GM18502 (cell line): Measurements from ENCODE around the gene CHST12.

Experiments used
- ATAC-seq: cut with Tn5 transposase; IDR thresholded peaks from one replicate; pipeline ENCODE4 v1.9.1; 2021; ENCODE audit warnings: mild to moderate bottlenecking; ENCODE audit not compliant: unreplicated experiment, poor library complexity

CHST12 gene

DNA sequence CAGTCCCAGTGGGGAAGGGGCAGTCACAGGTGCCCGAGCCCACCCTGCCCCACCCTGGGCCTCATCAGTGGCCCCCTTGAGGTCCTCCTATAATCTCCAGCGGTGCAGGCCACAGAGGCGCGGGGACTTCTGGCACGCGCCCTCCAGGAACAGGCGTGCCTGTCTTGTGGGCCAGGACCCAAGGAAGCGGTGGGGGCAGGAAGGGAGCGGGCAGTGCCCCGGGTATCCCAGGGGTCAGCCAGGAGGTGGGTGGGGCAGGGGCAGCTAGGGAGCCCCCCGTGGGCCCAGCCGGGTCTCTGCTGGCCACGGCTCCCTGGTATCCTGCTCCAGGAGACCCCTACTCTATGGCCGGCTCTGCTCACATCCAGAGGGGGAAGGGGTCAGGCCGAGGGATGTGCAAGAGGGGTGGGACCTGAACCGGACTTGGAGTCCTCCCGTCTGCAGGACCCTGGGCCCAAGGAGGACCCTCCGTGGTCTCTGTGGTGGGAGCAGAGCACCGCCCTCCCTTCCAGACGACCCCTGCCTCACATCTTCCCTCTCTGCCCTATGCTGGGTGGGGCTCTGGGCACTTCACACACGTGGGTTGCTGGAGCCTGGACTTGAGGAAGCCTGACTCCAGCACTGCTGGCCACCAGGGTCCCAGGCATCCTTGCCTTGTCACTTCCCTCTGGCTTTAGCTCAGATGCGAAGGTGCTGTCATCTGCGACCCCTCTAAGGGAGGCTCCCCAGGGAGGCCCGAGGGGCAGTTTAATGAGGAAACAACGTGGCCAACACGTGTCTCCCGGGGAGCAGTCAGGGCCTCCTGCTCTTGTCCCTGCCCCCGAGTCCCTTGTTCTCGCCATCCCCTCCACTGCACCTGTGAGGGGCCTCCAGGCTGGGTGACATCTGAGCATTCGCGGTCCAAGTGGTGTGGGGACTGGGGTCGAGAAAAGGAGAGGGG lies 91.0 kb downstream of the CHST12 start:
- ATAC-seq: no peak

DNA sequence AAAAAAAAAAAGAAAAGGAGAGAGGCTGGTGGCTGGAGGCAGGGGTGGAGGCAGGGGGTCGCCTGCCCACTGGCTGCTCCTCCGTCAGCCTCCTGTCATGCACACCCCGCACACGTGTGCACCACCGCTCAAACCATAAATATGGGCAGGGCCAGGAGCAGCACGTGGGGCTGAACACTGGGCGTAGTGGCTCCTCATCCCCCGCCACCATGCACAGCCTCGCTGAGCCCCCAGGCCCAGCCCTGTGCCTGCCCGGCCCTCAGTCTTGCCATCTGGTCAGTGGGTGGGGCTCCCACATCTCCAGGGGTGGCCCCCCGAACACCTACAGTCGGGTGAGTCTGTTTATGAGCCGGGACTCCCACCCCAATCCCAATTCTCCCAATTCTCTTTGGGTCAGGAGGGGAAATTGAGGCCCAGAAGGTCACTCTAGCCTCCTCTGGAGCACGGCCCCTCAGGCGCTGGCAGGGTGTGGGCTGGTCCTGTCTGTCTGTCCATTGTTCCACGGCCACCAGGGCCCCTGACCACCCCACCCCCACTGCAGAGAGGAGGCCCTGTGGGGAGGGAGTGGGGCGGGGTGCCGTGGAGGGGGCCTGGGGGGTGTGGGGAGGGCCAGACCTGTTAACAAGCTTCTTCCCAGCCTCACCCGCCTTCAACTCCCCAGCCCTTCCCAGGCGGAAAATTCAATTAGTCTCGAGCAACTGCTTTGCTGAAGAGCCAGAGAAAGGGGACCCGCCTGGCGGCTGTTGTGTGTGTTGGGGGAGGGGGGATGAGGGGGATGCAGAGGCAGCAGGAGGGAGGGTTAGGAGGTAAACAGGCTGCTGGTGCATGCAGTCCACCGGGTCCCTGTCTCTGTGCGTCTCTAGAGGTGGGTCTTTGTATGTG lies 92.2 kb downstream of the CHST12 start:
- ATAC-seq: no peak

DNA sequence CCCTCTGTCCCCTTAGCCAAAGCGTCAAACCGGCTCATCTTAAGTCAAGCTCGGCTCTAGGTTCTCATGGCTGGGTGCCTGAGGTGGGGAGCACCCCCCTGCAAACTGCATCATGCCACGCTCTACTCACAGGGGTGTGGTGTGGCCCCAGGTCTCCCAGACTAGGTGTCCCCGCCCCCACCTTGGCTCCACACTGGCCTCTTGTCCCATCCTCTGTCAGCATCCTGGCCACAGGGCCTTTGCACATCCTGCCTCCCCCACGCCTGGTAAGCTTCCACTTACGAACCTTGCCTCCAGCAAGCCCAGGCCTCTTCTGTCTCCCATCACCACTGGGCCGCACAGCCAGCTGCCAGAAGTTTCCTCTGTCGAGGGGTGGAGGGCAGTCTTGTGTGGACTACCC lies 93.0 kb downstream of the CHST12 start:
- no peak for ATAC-seq

DNA sequence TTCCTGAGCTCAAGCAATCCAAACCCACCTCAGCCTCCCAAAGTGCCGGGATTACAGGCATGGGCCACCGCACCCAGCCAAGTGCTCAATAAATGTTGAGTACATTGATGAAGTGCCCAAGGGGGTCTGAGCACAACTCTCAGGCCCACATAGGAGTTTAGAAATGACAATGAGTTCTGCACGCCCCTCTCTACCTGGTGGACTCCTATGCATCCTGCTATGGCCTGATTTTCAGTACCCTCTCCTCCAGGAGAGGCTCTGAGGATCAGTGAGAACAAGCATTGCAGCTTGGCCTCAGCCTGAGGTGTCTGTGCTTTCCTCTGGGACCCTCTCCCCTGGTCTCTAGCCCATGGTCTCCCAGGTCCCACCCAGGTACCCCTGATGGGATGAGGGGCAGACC lies 93.7 kb downstream of the CHST12 start:
- ATAC-seq: no peak

DNA sequence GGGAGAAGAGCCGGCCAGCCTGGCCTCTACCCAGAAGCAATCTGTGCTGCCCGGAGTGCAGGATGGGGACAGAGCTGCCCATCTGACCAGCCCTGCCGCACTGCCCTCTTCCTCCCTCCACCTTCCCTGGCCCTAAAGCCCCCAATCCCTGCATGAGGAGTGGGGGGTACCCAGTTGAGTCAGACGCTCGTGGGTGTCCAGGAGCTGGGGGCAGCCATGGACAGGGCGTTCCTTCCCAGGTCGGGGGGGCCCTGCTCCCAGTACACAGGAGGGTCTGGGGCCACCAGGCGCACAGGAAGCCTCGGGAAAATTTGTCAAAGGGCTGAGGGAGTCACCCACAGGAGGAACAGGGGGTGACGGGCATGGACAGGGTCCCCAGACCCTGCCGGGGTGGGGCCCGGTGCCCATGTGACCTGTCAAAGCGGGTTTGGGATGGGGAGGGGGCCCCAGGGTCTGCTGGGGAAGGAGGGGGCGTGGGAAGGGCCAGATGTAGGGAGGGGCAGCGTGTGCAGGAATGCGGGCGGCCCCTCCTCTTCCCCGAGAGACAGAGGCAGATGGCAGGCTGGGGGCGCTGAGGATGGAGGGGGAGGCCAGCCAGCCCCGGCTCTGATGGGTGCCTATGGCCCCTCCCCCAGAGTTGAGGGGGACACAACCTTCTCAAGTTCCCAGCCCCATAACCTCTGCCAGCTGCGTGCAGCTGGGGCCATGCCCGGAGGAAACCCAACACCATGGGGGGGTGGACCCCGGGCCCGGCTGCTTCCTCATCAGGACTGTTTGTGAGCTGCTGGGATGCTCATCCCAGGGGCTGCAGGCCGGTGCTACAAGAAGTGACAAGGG lies 94.3 kb downstream of the CHST12 start:
- ATAC-seq: no peak
